SK-N-SH treated with all-trans-retinoic acid at 6 μM for 48 hours (cell line): ENCODE data around the gene CADM2.

ENCODE experiments used
- GLIS3 ChIP-seq: fragments of 250-450 bp; sonication (Bioruptor Pico); IDR thresholded peaks from 2 replicates; pipeline ENCODE4 v1.5.0; 2020; ENCODE audit warnings: mild to moderate bottlenecking, moderate library complexity
- PPARA ChIP-seq: fragments of 250-450 bp; sonication (Bioruptor Pico); IDR thresholded peaks from 2 replicates; pipeline ENCODE4 v1.5.0; 2020; ENCODE audit warnings: mild to moderate bottlenecking, borderline replicate concordance
- RARB ChIP-seq: fragments of 250-450 bp; sonication (Bioruptor Pico); IDR thresholded peaks from 2 replicates; pipeline ENCODE4 v1.8.0; 2021; ENCODE audit warnings: mild to moderate bottlenecking, moderate library complexity
- TCF4 ChIP-seq: fragments of 250-450 bp; sonication (Bioruptor Pico); IDR thresholded peaks from 2 replicates; pipeline ENCODE4 v1.8.0; 2021; ENCODE audit warnings: mild to moderate bottlenecking, moderate library complexity, borderline replicate concordance
- ZC3H10 ChIP-seq: fragments of 250-450 bp; sonication (Bioruptor Pico); IDR thresholded peaks from 2 replicates; pipeline ENCODE4 v1.5.1; 2021; ENCODE audit warnings: mild to moderate bottlenecking, moderate library complexity
- ZFP30 ChIP-seq: fragments of 450-650 bp; formaldehyde crosslinking; IDR thresholded peaks from 2 replicates; pipeline ENCODE4 v1.5.0; 2022; ENCODE audit warnings: mild to moderate bottlenecking, moderate library complexity
- TF ChIP-seq, protein P1 (sequence below): fragments of 250-450 bp; sonication (Bioruptor Pico); IDR thresholded peaks from 2 replicates; pipeline ENCODE4 v1.8.0; 2020; ENCODE audit warnings: mild to moderate bottlenecking, moderate library complexity, borderline replicate concordance
- TF ChIP-seq, protein P2 (sequence below): fragments of 250-450 bp; sonication (Bioruptor Pico); IDR thresholded peaks from 2 replicates; pipeline ENCODE4 v1.5.1; 2021; ENCODE audit warnings: mild to moderate bottlenecking, moderate library complexity

DNA sequence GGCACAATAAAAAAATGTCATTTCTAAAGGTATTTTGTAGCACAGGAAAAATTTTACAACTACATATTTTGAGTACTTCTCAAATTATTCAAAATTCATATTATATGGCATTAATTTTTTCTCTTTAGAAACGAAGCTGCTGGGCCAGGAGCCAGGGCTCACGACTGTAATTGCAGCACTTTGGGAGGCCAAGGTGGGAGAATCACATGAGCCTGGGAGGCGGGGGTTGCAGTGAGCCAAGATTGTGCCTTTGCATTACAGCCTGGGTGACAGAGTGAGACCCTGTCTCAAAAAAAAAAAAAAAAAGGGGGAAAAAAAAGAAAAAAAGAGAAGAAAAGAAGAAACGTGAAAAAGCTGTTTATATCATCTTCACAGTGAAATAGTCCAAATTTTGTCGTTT lies 62.0 kb downstream of the CADM2 start:
- TF ChIP-seq TCF4 (no peak), ZC3H10 (CRISPR knock-in tag) (no peak), RARB (no peak), ZFP30 (CRISPR knock-in tag) (no peak), GLIS3 (CRISPR knock-in tag) (no peak), PPARA (CRISPR knock-in tag) (no peak)
- TF ChIP-seq, protein P1, sequence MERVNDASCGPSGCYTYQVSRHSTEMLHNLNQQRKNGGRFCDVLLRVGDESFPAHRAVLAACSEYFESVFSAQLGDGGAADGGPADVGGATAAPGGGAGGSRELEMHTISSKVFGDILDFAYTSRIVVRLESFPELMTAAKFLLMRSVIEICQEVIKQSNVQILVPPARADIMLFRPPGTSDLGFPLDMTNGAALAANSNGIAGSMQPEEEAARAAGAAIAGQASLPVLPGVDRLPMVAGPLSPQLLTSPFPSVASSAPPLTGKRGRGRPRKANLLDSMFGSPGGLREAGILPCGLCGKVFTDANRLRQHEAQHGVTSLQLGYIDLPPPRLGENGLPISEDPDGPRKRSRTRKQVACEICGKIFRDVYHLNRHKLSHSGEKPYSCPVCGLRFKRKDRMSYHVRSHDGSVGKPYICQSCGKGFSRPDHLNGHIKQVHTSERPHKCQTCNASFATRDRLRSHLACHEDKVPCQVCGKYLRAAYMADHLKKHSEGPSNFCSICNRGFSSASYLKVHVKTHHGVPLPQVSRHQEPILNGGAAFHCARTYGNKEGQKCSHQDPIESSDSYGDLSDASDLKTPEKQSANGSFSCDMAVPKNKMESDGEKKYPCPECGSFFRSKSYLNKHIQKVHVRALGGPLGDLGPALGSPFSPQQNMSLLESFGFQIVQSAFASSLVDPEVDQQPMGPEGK (CRISPR knock-in tag) = no peak
- TF ChIP-seq, protein P2, sequence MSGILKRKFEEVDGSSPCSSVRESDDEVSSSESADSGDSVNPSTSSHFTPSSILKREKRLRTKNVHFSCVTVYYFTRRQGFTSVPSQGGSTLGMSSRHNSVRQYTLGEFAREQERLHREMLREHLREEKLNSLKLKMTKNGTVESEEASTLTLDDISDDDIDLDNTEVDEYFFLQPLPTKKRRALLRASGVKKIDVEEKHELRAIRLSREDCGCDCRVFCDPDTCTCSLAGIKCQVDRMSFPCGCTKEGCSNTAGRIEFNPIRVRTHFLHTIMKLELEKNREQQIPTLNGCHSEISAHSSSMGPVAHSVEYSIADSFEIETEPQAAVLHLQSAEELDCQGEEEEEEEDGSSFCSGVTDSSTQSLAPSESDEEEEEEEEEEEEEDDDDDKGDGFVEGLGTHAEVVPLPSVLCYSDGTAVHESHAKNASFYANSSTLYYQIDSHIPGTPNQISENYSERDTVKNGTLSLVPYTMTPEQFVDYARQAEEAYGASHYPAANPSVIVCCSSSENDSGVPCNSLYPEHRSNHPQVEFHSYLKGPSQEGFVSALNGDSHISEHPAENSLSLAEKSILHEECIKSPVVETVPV (CRISPR knock-in tag) = no peak
